GM18498 (cell line): ENCODE measurements around the gene DRAP1.

Experiments used
- ATAC-seq: cut with Tn5 transposase; IDR thresholded peaks from one replicate; pipeline ENCODE4 v1.9.1; 2021; ENCODE audit warnings: mild to moderate bottlenecking, moderate library complexity; ENCODE audit not compliant: unreplicated experiment

Gene DRAP1

GRCh38 chr11:65919141-65919572, at the start of gene DRAP1:
Gene DRAP1 (plus strand): TSS chr11:65919426. CDS start chr11:65919502, 76 bp downstream.
- peak; percentile 81 for ATAC-seq

GRCh38 chr11:65869643-65870306, 49.5 kb upstream of the DRAP1 start:
- no peak for ATAC-seq

DNA sequence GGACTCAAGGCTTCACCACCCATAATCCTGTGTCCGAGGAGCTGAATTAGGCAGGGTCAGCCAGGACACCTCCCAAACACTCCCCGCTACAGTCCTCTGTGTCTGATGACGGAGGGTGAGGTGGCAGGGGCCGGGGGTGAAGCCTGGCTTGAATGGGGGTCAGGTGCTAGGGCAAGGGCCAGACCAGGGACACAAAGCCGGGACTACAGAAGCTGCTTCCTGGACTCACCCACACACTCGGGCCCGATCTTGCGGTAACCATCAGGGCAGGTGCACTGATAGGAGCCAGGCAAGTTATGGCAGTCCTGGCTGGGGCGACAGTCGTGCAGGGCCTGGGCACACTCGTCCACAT, 48.9 kb upstream of the DRAP1 start:
- no peak for ATAC-seq

GRCh38 chr11:65870706-65871681, 48.2 kb upstream of the DRAP1 start:
- ATAC-seq = no peak

DNA sequence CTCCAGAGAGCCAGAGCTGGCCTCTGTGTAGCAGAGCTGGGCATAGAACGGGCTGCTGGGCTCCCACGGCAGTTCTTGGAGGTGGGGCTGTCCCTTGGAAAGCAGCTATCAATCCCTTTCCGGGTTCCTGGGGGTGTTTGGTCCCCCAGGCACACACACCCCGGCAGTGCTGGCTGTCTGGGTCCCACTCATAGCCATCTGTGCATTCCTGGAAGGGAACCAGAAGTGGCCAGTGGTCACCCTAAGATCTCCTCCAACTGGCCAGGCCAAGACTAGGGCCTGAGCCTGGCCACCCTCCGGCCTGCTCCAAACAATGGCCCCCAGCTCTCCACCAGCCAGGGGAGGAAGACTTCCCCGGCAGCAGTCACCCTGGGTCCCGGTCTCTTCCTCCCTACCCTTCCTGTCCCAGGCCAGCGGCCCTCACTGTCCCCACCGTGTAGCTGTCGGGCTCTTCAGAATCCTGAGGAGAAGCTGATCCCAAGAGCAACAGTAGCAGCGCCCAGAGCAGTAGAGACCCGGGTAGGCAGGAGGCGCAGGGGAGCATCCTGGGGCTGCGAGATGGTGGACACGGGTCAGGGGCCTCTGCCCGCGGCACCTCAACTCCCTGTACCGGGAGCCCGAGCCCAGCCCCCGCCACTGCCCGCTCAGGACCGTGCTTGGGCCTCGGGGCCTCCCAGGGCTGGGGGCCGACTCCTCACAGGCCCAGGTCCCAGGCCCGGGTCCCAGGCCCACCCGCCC, 47.2 kb upstream of the DRAP1 start:
- ATAC-seq = no peak

DNA sequence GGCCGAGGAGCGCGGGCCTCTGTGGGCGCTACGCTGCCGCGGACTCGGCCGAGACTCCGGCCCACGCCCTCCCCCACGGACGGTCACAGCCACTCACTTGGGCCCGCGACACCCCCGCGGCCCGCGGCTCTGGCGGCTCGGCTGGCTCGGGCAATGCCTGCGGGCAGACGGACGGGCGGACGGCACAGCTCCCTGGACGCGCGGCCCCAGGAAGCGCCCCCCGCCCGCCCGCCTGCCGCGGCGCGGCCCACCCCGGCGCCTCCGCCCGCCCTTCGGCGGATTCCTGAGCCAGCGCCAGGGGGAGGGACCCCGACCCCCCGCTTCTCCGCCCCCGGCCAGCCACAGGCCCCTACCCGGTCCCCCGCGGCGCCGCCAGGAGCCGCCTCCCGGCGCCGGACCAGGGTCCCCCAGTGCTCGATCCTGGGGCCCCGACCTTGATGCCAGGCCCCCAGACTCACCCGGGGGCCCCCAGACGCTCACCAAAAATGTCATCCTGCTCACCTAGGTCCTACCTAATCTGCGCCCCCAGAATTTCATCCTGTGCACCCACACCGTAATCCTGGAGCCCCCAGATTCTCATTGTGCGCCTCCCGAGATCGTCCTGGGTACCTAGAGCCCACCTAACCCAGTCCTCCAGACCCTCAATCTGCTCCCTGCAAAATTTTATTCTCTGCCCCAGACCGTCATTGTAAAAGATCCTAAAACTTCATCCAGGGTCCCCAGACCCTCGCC, 46.5 kb upstream of the DRAP1 start, which contains the start of gene EFEMP2:
Gene EFEMP2 (minus strand): TSS at position 215 of the 732 bp plus-strand sequence. CDS start 446 bp downstream, outside the sequence.
- ATAC-seq = no peak

GRCh38 chr11:65873318-65874156, 45.7 kb upstream of the DRAP1 start:
- ATAC-seq = peak; percentile 86

GRCh38 chr11:65879617-65880016, 39.6 kb upstream of the DRAP1 start, which contains the start of gene CTSW:
Gene CTSW (plus strand): TSS chr11:65879837. CDS start chr11:65879855, 18 bp downstream.
- no peak for ATAC-seq

GRCh38 chr11:65880027-65880426, 39.2 kb upstream of the DRAP1 start:
- no peak for ATAC-seq

DNA sequence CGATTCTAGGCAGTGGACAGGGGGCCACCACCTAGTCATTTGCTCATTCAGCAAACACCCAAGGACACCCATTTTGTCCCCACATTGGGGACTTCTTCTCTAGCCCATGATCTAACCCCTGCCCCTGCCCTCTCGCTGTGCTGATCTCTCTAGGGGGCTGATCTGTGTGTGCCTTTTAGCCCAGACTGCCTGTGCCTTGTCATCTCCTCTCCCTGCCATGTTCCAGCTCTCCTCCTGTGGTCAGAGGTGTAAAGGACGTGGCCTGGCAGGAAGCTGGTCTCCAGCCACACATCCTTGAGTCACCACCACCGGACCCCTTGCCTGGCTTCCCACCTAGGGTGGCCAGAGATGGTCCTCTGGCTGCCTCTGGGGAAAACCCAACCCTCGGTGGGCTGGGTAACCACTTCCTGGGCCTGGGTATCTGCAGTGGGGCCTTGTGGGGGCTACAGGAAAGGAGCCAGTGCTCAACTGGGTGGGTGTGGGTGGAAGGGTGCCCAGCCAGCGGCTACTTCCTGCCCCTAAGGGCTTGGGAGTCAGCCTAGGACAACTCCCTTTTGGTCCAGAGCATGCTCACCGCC, 38.3 kb upstream of the DRAP1 start:
- ATAC-seq = no peak

DNA sequence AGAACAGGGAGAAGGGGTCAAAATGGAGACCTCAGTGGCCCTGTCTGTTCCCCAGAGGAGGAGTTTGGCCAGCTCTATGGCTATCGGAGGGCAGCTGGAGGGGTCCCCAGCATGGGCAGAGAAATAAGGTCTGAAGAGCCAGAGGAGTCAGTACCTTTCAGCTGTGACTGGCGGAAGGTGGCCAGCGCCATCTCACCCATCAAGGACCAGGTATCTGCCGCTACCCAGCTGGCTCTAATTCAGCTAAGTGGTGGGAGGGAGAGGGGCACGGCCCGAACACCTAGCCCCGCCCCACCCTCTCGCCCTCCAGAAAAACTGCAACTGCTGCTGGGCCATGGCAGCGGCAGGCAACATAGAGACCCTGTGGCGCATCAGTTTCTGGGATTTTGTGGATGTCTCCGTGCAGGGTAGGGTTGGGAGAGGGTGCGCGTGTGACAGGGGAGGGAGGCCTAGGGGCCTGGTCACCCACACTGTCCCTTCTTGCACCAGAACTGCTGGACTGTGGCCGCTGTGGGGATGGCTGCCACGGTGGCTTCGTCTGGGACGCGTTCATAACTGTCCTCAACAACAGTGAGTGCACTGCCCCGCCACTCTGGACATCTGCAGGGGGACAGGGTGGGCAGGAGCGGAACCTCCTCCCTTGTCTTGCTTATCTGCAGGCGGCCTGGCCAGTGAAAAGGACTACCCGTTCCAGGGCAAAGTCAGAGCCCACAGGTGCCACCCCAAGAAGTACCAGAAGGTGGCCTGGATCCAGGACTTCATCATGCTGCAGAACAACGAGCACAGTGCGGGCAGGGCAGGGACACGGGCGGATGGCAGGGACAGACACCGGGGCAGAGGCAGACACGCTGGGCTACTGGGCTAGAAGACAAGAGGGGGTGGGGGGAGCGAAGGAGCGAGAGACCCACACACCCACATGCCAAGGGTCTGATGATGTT, 36.8 kb upstream of the DRAP1 start:
- ATAC-seq = no peak

- no peak for ATAC-seq
Observed at GRCh38 chr11:65883058-65883761, 36.0 kb upstream of the DRAP1 start.

DNA sequence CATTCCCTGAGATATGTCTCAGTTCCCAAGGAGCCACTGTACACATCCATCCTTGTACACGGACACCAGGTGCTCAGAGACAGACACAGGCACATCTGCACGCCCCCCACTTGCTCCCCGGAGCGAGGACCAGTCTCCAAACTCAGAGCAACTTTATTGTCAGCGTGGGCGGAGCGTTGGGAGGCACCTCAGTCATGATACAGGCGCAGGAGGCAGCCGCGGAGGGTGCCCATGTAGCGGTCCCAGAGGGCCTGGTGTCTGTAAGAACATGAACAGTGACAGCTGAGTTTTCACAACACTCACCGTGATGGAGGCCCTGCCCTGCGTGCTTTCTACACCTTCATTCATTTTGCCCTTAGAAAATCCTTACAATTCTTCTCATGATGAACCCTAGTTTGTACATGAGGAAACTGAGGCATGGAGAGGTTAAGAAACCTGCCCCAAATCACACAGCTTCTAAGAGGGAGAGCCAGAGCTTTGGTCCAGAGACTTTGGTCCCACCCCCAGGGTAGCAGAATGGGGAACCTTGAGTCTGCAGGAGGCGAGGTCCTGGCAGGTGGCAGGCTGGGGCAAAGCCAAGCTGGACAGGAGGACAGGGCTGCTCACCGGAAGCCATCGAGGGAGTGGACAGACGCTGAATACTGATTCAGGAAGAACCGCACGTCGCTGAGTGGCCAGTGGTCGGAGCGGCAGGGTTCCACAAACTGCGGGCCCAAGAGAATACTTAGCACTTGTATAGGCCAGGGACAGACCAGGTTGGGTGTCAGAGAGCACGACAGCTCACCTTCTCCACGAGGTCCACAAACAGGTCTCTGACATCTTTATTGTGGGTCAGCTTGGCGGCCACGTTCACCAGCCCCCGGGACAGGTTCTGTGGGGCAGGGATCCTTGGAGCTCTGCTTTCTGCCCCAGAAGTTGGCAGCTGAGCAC, 35.2 kb upstream of the DRAP1 start:
- ATAC-seq = no peak

- ATAC-seq = peak; percentile 31
Observed at GRCh38 chr11:65884716-65885092, 34.5 kb upstream of the DRAP1 start.

GRCh38 chr11:65885231-65885630, 34.0 kb upstream of the DRAP1 start:
- no peak for ATAC-seq

GRCh38 chr11:65885808-65886536, 33.3 kb upstream of the DRAP1 start:
- no peak for ATAC-seq
